ENCODE measurements around the gene MRPL47. TPM values are rescaled to one million over a fixed set of nuclear protein-coding genes. Genes with fewer than 3 reads are reported as not detected.

Gene MRPL47
- total RNA-seq, 1 donor: 32.2 TPM

DNA sequence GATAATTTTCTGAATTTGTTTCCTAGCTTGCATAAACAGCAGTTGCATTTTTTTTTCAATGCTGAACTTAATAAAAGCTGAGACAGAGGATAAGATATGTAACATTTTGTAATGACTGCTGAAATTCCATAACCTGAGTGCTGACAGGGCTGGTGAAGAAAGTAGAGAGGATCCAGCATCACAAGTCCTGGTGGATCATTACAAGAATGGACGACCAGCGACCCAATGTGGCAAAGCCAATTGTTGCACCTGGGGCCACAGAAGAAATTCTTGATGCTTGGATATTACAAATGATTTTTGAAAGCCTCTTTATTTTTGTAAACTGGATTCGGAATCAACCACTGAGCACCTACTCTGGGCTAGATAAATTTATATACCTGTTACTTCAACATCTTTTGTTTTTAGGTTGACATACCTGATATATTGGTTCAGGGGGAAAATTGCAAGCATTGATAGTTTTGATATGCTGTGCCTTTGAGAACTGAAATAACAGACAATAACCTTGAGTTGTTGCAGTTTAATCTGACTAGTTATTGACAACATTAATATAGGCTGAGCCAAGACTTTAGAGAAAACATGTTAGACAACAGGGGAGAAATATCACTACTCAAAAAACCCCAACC is 45.6 kb downstream of the MRPL47 start:
- Histone ChIP-seq H2AFZ (ENCODE audit: low read length) (no peak overlapping the region), H3K4me3 (ENCODE audit: insufficient read depth, low read length) (no peak overlapping the region), H3K27ac (ENCODE audit: low read depth, low read length) (no peak overlapping the region), H3K4me2 (ENCODE audit: insufficient read depth, low read length) (no peak overlapping the region), H3K9me3 (ENCODE audit: low read depth, low read length) (no peaks in the 10 kb centered on the region), H4K20me1 (ENCODE audit: insufficient read depth, low read length) (no peaks in the 10 kb centered on the region), H3K79me2 (ENCODE audit: insufficient read depth, low read length) (peaks cover 4% of the 10 kb centered on the region), H3K4me1 (ENCODE audit: insufficient read depth, low read length) (peaks cover 3% of the 10 kb centered on the region), H3K36me3 (ENCODE audit: insufficient read depth, low read length) (no peaks in the 10 kb centered on the region), H3K27me3 (ENCODE audit: insufficient read depth, low read length) (no peaks in the 10 kb centered on the region)
- peak; percentile 90 for DNase-seq (ENCODE audit: insufficient read length, low spot score, missing footprints)
- TF ChIP-seq, protein P1, sequence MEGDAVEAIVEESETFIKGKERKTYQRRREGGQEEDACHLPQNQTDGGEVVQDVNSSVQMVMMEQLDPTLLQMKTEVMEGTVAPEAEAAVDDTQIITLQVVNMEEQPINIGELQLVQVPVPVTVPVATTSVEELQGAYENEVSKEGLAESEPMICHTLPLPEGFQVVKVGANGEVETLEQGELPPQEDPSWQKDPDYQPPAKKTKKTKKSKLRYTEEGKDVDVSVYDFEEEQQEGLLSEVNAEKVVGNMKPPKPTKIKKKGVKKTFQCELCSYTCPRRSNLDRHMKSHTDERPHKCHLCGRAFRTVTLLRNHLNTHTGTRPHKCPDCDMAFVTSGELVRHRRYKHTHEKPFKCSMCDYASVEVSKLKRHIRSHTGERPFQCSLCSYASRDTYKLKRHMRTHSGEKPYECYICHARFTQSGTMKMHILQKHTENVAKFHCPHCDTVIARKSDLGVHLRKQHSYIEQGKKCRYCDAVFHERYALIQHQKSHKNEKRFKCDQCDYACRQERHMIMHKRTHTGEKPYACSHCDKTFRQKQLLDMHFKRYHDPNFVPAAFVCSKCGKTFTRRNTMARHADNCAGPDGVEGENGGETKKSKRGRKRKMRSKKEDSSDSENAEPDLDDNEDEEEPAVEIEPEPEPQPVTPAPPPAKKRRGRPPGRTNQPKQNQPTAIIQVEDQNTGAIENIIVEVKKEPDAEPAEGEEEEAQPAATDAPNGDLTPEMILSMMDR (IDR thresholded peaks at IDR 0.05; ENCODE audit: extremely low read depth, low read depth, low read length): peak; percentile 96

DNA sequence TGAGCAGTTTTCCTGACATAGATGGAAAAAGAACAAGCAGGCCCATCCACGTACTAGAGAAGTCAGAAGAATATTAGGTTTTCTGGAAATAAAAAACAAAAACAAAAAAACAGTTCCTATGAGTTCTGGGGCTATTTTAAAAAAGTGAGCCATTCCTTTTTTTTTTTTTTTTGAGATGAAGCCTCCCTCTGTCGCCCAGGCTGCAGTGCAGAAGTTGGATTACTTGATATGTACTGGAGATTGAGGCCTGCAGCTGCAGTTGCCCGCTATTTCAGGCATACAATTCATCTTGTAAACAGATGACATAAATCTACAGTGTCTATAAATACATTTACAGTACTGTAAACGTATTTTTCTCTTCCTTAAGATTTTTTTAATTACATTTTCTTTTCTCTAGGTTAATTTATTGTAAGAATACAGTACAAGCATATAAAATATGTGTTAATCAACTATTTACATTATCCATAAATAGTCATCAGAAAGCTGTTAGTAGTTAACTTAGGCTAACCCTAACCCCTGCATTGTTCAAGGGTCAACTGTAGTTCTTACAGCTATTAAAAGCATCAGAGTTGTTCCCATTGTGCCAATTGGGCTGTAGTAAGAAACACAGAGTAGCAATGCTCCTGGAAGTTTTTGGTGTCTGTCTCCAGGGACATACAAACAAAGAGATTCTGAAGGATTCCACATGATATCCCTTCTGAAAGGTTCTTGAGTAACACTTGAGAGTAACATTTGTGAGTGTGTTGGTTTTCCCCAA is 52.9 kb downstream of the MRPL47 start:
- TF ChIP-seq, protein P1 (IDR thresholded peaks at IDR 0.05; ENCODE audit: extremely low read depth, low read depth, low read length): no peak
- no peaks in the 10 kb centered on the region for H3K79me2 ChIP-seq (ENCODE audit: insufficient read depth, low read length)
- H3K36me3 ChIP-seq (ENCODE audit: insufficient read depth, low read length): no peaks in the 10 kb centered on the region
- DNase-seq (ENCODE audit: insufficient read length, low spot score, missing footprints): no peak
- H3K27me3 ChIP-seq (ENCODE audit: insufficient read depth, low read length): no peaks in the 10 kb centered on the region
- no peak overlapping the region for H3K4me2 ChIP-seq (ENCODE audit: insufficient read depth, low read length)
- no peak overlapping the region for H2AFZ ChIP-seq (ENCODE audit: low read length)
- H3K4me3 ChIP-seq (ENCODE audit: insufficient read depth, low read length): no peak overlapping the region
- H3K9me3 ChIP-seq (ENCODE audit: low read depth, low read length): no peaks in the 10 kb centered on the region
- no peaks in the 10 kb centered on the region for H4K20me1 ChIP-seq (ENCODE audit: insufficient read depth, low read length)
- H3K4me1 ChIP-seq (ENCODE audit: insufficient read depth, low read length): no peaks in the 10 kb centered on the region
- H3K27ac ChIP-seq (ENCODE audit: low read depth, low read length): no peak overlapping the region

DNA sequence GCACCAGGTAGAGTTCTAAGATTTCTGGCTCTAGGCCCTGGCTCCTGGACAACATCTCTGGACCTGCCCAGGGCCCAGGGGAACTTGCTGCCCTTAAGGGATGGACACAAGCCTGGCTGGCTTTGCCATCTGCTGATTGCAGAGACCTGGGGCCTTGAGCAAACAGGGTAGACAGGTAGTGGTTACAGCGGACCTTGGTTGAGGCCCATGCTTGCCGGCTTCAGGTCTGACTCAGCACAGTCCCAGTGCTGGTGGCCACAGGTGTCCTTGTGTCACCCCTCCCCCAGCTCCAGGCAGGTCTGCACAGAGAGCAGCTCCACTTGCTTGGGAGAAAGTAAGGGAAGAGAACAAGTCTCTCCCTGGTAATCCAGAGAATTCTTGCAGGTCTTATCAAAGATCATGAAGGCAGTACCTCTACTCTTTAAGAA is 57.6 kb downstream of the MRPL47 start:
- H2AFZ ChIP-seq (ENCODE audit: low read length): no peak overlapping the region
- no peaks in the 10 kb centered on the region for H3K36me3 ChIP-seq (ENCODE audit: insufficient read depth, low read length)
- H3K4me2 ChIP-seq (ENCODE audit: insufficient read depth, low read length): no peak overlapping the region
- no peak overlapping the region for H3K4me3 ChIP-seq (ENCODE audit: insufficient read depth, low read length)
- no peaks in the 10 kb centered on the region for H3K79me2 ChIP-seq (ENCODE audit: insufficient read depth, low read length)
- TF ChIP-seq, protein P1 (IDR thresholded peaks at IDR 0.05; ENCODE audit: extremely low read depth, low read depth, low read length): no peak
- H3K27me3 ChIP-seq (ENCODE audit: insufficient read depth, low read length): no peaks in the 10 kb centered on the region
- H3K9me3 ChIP-seq (ENCODE audit: low read depth, low read length): peaks cover 3% of the 10 kb centered on the region
- no peak overlapping the region for H3K27ac ChIP-seq (ENCODE audit: low read depth, low read length)
- DNase-seq (ENCODE audit: insufficient read length, low spot score, missing footprints): no peak
- peaks cover 6% of the 10 kb centered on the region for H3K4me1 ChIP-seq (ENCODE audit: insufficient read depth, low read length)
- no peaks in the 10 kb centered on the region for H4K20me1 ChIP-seq (ENCODE audit: insufficient read depth, low read length)

DNA sequence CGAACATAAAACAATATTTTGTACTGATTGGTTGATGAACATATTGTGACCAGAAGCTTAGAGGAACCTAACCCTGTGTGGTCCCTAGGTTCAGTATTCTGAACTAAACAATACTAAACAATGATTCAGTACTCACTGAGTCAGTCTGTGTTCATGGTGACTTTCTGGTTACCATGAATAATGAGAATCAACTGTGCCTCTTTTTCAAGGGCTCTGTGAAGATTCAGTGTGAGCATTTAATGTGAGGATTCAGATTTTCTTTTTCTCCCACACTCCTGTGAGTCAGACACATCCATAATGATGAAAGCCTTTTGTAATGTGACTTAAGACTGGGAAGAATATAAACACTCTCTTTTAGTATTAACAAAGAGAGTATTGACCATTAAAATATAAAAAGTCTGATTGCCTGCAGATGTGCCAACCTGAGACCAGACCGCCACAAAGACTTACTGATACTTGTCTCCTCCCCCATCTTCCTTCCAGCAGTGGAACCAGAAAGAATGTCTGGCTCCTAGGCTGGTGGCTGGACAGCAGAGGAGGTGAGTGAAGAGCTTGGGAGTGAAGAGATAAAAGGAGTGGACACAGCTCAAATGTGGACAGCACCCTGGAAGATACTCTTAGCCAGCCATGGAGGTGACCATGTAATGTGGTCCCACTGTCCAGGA is 59.3 kb downstream of the MRPL47 start:
- H3K9me3 ChIP-seq (ENCODE audit: low read depth, low read length): peaks cover 3% of the 10 kb centered on the region
- peaks cover 6% of the 10 kb centered on the region for H3K4me1 ChIP-seq (ENCODE audit: insufficient read depth, low read length)
- H3K27me3 ChIP-seq (ENCODE audit: insufficient read depth, low read length): no peaks in the 10 kb centered on the region
- no peaks in the 10 kb centered on the region for H4K20me1 ChIP-seq (ENCODE audit: insufficient read depth, low read length)
- H2AFZ ChIP-seq (ENCODE audit: low read length): peak overlapping the region; percentile 32
- no peaks in the 10 kb centered on the region for H3K79me2 ChIP-seq (ENCODE audit: insufficient read depth, low read length)
- peak overlapping the region; percentile 45 for H3K27ac ChIP-seq (ENCODE audit: low read depth, low read length)
- no peak overlapping the region for H3K4me2 ChIP-seq (ENCODE audit: insufficient read depth, low read length)
- no peak overlapping the region for H3K4me3 ChIP-seq (ENCODE audit: insufficient read depth, low read length)
- TF ChIP-seq, protein P1 (IDR thresholded peaks at IDR 0.05; ENCODE audit: extremely low read depth, low read depth, low read length): no peak
- H3K36me3 ChIP-seq (ENCODE audit: insufficient read depth, low read length): no peaks in the 10 kb centered on the region
- peak; percentile 69 for DNase-seq (ENCODE audit: insufficient read length, low spot score, missing footprints)

All from osteoblast (primary cell).